ENCODE measurements around the gene APH1B. TPM values are rescaled to one million over a fixed set of nuclear protein-coding genes. Genes with fewer than 3 reads are reported as not detected.

APH1B gene
- total RNA-seq, 1 experiment from 2014 or later: 6.2 TPM

DNA sequence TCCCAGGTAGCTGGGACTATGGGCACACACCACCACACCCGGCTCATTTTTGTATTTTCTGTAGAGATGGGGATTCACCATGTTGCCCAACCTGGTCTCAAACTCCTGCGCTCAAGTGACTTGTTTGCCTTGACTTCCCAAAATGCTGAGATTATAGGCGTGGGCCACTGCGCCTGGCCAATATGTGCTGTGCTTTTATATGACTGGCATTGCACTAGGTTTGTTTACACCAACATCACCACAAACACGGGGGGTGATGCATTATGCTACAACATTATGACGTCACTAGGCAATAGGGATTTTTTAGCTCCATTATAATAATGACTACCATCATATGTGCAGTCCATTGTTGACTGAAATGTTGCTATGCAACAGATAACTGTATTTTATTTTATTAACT, 6.9 kb downstream of the APH1B start:
- CTCF ChIA-PET: no interaction called here
- Histone ChIP-seq H3K27me3 (replicated peaks; ENCODE audit: insufficient read depth, low read depth, low read length, poor library complexity) (no peaks in the 10 kb centered on the region), H3K4me3 (ENCODE audit: low read depth, low read length, poor library complexity, severe bottlenecking) (no peak overlapping the region), H3K4me1 (ENCODE audit: insufficient read depth, low read length, poor library complexity, severe bottlenecking) (no peaks in the 10 kb centered on the region), H3K9me3 (ENCODE audit: low read depth, low read length, poor library complexity, severe bottlenecking) (no peaks in the 10 kb centered on the region), H3K36me3 (ENCODE audit: insufficient read depth, low read length, poor library complexity, severe bottlenecking) (no peaks in the 10 kb centered on the region), H3K27ac (ENCODE audit: low read depth, low read length, poor library complexity, severe bottlenecking) (no peak overlapping the region)
- TF ChIP-seq, protein P1, sequence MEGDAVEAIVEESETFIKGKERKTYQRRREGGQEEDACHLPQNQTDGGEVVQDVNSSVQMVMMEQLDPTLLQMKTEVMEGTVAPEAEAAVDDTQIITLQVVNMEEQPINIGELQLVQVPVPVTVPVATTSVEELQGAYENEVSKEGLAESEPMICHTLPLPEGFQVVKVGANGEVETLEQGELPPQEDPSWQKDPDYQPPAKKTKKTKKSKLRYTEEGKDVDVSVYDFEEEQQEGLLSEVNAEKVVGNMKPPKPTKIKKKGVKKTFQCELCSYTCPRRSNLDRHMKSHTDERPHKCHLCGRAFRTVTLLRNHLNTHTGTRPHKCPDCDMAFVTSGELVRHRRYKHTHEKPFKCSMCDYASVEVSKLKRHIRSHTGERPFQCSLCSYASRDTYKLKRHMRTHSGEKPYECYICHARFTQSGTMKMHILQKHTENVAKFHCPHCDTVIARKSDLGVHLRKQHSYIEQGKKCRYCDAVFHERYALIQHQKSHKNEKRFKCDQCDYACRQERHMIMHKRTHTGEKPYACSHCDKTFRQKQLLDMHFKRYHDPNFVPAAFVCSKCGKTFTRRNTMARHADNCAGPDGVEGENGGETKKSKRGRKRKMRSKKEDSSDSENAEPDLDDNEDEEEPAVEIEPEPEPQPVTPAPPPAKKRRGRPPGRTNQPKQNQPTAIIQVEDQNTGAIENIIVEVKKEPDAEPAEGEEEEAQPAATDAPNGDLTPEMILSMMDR (conservative IDR thresholded peaks at IDR 0.05; ENCODE audit: low read depth, low read length): no peak
- TF ChIP-seq EZH2 (IDR thresholded peaks at IDR 0.05; ENCODE audit: borderline replicate concordance, low read depth, low read length, poor library complexity, severe bottlenecking): no peak
- no TSS peak for BruUV-seq (replicated peaks)
- intact Hi-C loops (cut with micrococcal nuclease; ENCODE audit: unreplicated experiment): loop anchor here (10.0 kb wide), 3 partner anchors 220 to 610 kb away; partner anchors contain the start of gene USP3
- POLR2A ChIA-PET (ENCODE audit: low non-redundant PET): no interaction called here
- no peak for DNase-seq (ENCODE audit: low spot score)

- H3K4me3 ChIP-seq (ENCODE audit: low read depth, low read length, poor library complexity, severe bottlenecking): no peak overlapping the region
- peaks cover 19% of the 10 kb centered on the region for H3K4me1 ChIP-seq (ENCODE audit: insufficient read depth, low read length, poor library complexity, severe bottlenecking)
- no peak for TF ChIP-seq EZH2 (IDR thresholded peaks at IDR 0.05; ENCODE audit: borderline replicate concordance, low read depth, low read length, poor library complexity, severe bottlenecking)
- TF ChIP-seq, protein P1 (conservative IDR thresholded peaks at IDR 0.05; ENCODE audit: low read depth, low read length): no peak
- DNase-seq (ENCODE audit: low spot score): no peak
- no TSS peak for BruUV-seq (replicated peaks)
- ChIA-PET CTCF (no interaction called here), POLR2A (ENCODE audit: low non-redundant PET) (no interaction called here)
- no peaks in the 10 kb centered on the region for H3K27me3 ChIP-seq (replicated peaks; ENCODE audit: insufficient read depth, low read depth, low read length, poor library complexity)
- no peak overlapping the region for H3K27ac ChIP-seq (ENCODE audit: low read depth, low read length, poor library complexity, severe bottlenecking)
- intact Hi-C loops (cut with micrococcal nuclease; ENCODE audit: unreplicated experiment): loop anchor here (10.0 kb wide), 3 partner anchors 218 to 608 kb away; partner anchors contain the start of gene USP3
- H3K9me3 ChIP-seq (ENCODE audit: low read depth, low read length, poor library complexity, severe bottlenecking): no peaks in the 10 kb centered on the region
- H3K36me3 ChIP-seq (ENCODE audit: insufficient read depth, low read length, poor library complexity, severe bottlenecking): no peaks in the 10 kb centered on the region
These were observed 9.7 kb downstream of the APH1B start for GRCh38 chr15:63287109-63287508.

DNA sequence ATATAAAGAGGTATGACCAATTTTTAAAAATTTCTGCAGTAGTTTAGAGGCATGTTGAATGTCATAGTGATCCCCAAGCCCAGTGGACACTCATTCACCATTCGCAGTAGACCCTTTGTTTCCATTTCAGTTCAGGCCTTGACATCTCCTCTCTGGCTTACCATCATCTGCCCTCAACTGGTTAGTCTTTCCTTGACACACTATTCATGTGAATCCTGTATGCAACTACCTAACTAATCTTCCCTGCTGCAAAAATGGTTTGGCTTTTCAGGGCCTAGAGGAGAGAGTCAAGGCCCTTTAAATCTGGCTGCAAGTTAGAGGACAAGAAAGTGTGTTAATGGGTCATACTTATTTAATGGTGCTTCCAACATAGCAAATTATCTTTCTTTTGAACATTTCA, 10.9 kb downstream of the APH1B start:
- DNase-seq (ENCODE audit: low spot score): no peak
- Histone ChIP-seq H3K9me3 (ENCODE audit: low read depth, low read length, poor library complexity, severe bottlenecking) (no peaks in the 10 kb centered on the region), H3K27me3 (replicated peaks; ENCODE audit: insufficient read depth, low read depth, low read length, poor library complexity) (no peaks in the 10 kb centered on the region), H3K4me3 (ENCODE audit: low read depth, low read length, poor library complexity, severe bottlenecking) (no peak overlapping the region), H3K36me3 (ENCODE audit: insufficient read depth, low read length, poor library complexity, severe bottlenecking) (no peaks in the 10 kb centered on the region), H3K27ac (ENCODE audit: low read depth, low read length, poor library complexity, severe bottlenecking) (no peak overlapping the region), H3K4me1 (ENCODE audit: insufficient read depth, low read length, poor library complexity, severe bottlenecking) (peaks cover 19% of the 10 kb centered on the region)
- intact Hi-C loops (cut with micrococcal nuclease; ENCODE audit: unreplicated experiment): loop anchor here (2.0 to 10.0 kb wide), 4 partner anchors 216 to 778 kb away; partner anchors contain the start of gene USP3
- ChIA-PET CTCF (interaction anchor here (1.5 kb wide), 1 partner anchor 114 kb away, joined by 7 read pairs; no protein-coding TSS in a partner anchor), POLR2A (ENCODE audit: low non-redundant PET) (no interaction called here)
- BruUV-seq (replicated peaks): no TSS peak
- TF ChIP-seq, protein P1 (conservative IDR thresholded peaks at IDR 0.05; ENCODE audit: low read depth, low read length): no peak
- no peak for TF ChIP-seq EZH2 (IDR thresholded peaks at IDR 0.05; ENCODE audit: borderline replicate concordance, low read depth, low read length, poor library complexity, severe bottlenecking)
